SK-N-SH (cell line): ENCODE measurements around the gene TFPI2.

Experiments used
- RCOR1 ChIP-seq: fragments of 150-350 bp; IDR thresholded peaks from 2 replicates; pipeline ENCODE4 v1.6.1; 2017; ENCODE audit warnings: antibody characterized with exemption, low read length
- USF2 ChIP-seq: fragments of 150-350 bp; IDR thresholded peaks from 2 replicates; pipeline ENCODE4 v1.6.1; 2017; ENCODE audit warnings: antibody characterized with exemption, low read length, low read depth, borderline replicate concordance

- TF ChIP-seq USF2 (no peak), RCOR1 (no peak)
Measured at GRCh38 chr7:93938293-93938692, 47.7 kb upstream of the TFPI2 start.
